ENCODE results near the gene GMDS. TPM values are rescaled to one million over a fixed set of nuclear protein-coding genes. Genes with fewer than 3 reads are reported as not detected.

GMDS gene
- total and polyA plus RNA-seq, 2 of the 4 experiments (the other 2 are of a cell fraction) = 7.3 to 21.9 TPM

DNA sequence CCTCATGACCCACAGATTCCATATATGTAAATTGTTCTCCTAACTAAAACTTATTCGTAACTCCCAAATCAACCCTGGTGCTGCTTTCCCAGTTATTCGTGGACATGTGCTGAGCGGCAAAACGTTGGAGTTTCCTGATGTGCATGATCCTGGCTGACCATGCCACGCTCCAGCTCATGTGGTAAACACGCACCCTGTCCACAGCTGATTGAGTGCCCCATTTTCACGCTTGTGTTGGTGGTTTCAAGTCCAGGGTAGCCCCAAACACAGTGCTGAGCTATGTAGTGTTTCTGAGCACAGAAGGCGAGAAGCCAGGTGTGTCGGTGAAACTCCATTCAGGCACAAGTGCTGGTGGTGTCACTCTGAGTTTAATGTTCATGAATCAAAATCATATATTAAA, 654.8 kb downstream of the GMDS start:
- no peaks in the 10 kb centered on the region for H4K20me1 ChIP-seq (ENCODE audit: insufficient read depth, low read length)
- no peak overlapping the region for H3K23ac ChIP-seq (ENCODE audit: low read depth, low read length)
- no peak overlapping the region for H3K56ac ChIP-seq (ENCODE audit: extremely low read depth, insufficient read depth, low read length)
- no peak overlapping the region for H4K8ac ChIP-seq (ENCODE audit: low read depth in 2 of 2, low read length in 2 of 2)
- no peaks in the 10 kb centered on the region for H3K79me1 ChIP-seq (ENCODE audit: low read depth in 1 of 2, low read length in 2 of 2)
- ATAC-seq (ENCODE audit: low read depth) = no peak
- no peak overlapping the region for H2BK5ac ChIP-seq (ENCODE audit: low read depth, low read length, poor library complexity, severe bottlenecking)
- H2BK20ac ChIP-seq (ENCODE audit: low read depth, low read length) = no peak overlapping the region
- no peak overlapping the region for H3K4me2 ChIP-seq (ENCODE audit: low read depth, low read length)
- TF ChIP-seq CHD1 (IDR thresholded peaks at IDR 0.05; ENCODE audit: low read depth, low read length) = no peak
- TF ChIP-seq NFE2L2 (IDR thresholded peaks at IDR 0.05; ENCODE audit: low read depth, low read length) = no peak
- no TSS peak for BruUV-seq (replicated peaks)
- ChIA-PET CTCF (no interaction called here), POLR2A (ENCODE audit: unreplicated experiment) (no interaction called here)
- no peak for DNase-seq
- H3K18ac ChIP-seq (ENCODE audit: low read depth, low read length) = no peak overlapping the region
- whole genome bisulfite sequencing, 2 experiments (ENCODE audit: extremely low coverage in 2 of 2, insufficient read length in 1 of 2) = 80% methylated on average over 2 of the region's 9 CpGs; no CpG with 5 or more reads in 1 of the 2 experiments
- dilution Hi-C loops (cut with HindIII; ENCODE audit: low sequenced_read_pairs, unreplicated experiment) (no loop called here), in situ Hi-C loops (cut with MboI; ENCODE audit: low sequenced_read_pairs) (loop anchor here (5.0 to 10.0 kb wide), 4 partner anchors 514 to 1164 kb away; partner anchors contain the start of gene MYLK4), intact Hi-C loops (cut with micrococcal nuclease) (no loop called here)
- peak overlapping the region; percentile 48 for H2AFZ ChIP-seq (replicated peaks; ENCODE audit: low read length, poor library complexity)
- no peak overlapping the region for H2AK9ac ChIP-seq (replicated peaks; ENCODE audit: low read depth, low read length, poor library complexity)
- no peaks in the 10 kb centered on the region for H3K4me1 ChIP-seq (ENCODE audit: control insufficient read depth, insufficient read depth, low read length)
- peaks cover 38% of the 10 kb centered on the region for H3K27me3 ChIP-seq (ENCODE audit: control insufficient read depth, insufficient read depth, low read length)
- H3K9ac ChIP-seq (ENCODE audit: low read depth, low read length) = no peak overlapping the region
- H3K36me3 ChIP-seq (ENCODE audit: control insufficient read depth, insufficient read depth, low read length) = no peaks in the 10 kb centered on the region
- H2AK5ac ChIP-seq (ENCODE audit: low read depth, low read length) = no peak overlapping the region
- H3K4me3 ChIP-seq (ENCODE audit: insufficient read depth, low read depth, low read length) = no peak overlapping the region
- H3K9me3 ChIP-seq (ENCODE audit: control insufficient read depth, insufficient read depth, low read length) = peaks cover 3% of the 10 kb centered on the region
- H3K4ac ChIP-seq (ENCODE audit: low read depth, low read length) = no peak overlapping the region
- H3K27ac ChIP-seq (ENCODE audit: insufficient read depth, low read length) = no peak overlapping the region
- no peak overlapping the region for H3K14ac ChIP-seq (replicated peaks; ENCODE audit: low read depth, low read length)
- no peak overlapping the region for H4K91ac ChIP-seq (ENCODE audit: insufficient read depth, low read depth, low read length)
- H4K5ac ChIP-seq (ENCODE audit: low read depth, low read length) = no peak overlapping the region
- H2BK15ac ChIP-seq (ENCODE audit: low read depth, low read length) = no peak overlapping the region
- H3K9me1 ChIP-seq (ENCODE audit: insufficient read depth, low read length) = no peaks in the 10 kb centered on the region
- no peak overlapping the region for H2BK120ac ChIP-seq (ENCODE audit: low read depth, low read length)
